LNCaP clone FGC (cell line): ENCODE measurements around the gene NR4A3.
"Not testable (repeated sequence)": the region's sequence is repeated elsewhere in the genome, so short reads cannot be mapped to it uniquely, and the experiment has no call there.

ENCODE experiments used
- DNase-seq: peaks from one replicate; pipeline ENCODE4 v3.0.0-alpha.2; 2011; ENCODE audit warnings: low read depth
- H3K4me3 ChIP-seq: 2 replicates; pipeline ENCODE4 v1.5.1; 2011; ENCODE audit warnings: mild to moderate bottlenecking, low read depth, low read length, control low read depth
- TF ChIP-seq, protein P1 (sequence below): IDR thresholded peaks from 2 replicates; pipeline ENCODE4 v1.5.1; 2012; ENCODE audit warnings: mild to moderate bottlenecking; ENCODE audit not compliant: control insufficient read depth, insufficient read depth; ENCODE audit errors: extremely low read depth

NR4A3 gene

DNA sequence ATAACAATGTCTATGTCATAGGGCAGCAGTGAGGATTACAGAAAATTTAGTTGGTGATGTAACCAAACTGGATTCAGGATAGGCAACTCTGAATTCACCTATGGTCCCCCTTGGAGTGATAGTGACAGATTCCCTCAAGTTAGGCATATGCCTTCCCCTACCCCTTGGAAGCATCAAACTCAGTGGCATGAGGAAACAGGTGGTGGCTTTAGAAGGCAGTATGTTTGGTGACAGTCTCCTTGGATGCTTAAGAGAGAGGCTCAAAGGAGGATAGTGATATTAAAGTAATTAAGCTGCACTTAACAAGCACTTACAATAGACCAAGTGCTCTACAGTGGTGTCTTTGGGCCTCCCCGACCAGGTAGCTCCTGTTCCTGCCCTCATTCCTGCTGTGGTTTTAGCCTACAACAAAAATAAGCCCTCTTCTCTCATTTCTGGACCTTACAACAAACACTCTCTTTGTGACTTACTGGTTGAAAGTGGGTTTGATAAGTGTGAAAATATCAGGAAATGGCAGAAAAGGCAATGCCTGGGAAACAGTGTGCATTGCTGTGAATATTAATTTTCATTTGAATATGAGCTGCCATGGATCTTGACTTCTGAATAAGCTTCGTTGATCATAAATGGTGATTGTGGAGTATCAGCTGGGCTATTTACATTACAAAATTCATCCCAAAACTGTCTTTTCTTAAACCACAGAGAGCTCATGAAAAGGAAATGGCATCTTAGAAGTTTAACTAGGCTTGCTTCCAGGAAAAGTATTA lies 29.2 kb downstream of the NR4A3 start:
- DNase-seq = no peak
- TF ChIP-seq, protein P1, sequence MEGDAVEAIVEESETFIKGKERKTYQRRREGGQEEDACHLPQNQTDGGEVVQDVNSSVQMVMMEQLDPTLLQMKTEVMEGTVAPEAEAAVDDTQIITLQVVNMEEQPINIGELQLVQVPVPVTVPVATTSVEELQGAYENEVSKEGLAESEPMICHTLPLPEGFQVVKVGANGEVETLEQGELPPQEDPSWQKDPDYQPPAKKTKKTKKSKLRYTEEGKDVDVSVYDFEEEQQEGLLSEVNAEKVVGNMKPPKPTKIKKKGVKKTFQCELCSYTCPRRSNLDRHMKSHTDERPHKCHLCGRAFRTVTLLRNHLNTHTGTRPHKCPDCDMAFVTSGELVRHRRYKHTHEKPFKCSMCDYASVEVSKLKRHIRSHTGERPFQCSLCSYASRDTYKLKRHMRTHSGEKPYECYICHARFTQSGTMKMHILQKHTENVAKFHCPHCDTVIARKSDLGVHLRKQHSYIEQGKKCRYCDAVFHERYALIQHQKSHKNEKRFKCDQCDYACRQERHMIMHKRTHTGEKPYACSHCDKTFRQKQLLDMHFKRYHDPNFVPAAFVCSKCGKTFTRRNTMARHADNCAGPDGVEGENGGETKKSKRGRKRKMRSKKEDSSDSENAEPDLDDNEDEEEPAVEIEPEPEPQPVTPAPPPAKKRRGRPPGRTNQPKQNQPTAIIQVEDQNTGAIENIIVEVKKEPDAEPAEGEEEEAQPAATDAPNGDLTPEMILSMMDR = no peak
- H3K4me3 ChIP-seq = no peak overlapping the region

DNA sequence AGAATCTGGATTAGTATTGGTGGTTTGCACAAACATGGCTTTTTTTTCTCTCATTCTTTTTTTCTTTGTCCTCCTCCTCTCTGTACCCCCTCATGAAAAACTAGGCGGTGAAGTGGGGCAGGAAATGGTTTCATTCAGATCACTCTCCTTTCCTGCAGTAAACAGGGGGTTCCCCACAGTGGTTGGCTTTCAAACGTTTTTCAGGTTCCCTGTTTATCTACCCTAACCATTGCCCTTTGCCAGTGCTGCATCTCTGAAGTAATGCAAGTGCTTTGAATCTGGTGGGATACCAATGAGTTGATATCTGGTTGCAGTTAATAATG lies 29.8 kb downstream of the NR4A3 start:
- TF ChIP-seq, protein P1 = no peak
- no peak for DNase-seq
- H3K4me3 ChIP-seq = no peak overlapping the region

DNA sequence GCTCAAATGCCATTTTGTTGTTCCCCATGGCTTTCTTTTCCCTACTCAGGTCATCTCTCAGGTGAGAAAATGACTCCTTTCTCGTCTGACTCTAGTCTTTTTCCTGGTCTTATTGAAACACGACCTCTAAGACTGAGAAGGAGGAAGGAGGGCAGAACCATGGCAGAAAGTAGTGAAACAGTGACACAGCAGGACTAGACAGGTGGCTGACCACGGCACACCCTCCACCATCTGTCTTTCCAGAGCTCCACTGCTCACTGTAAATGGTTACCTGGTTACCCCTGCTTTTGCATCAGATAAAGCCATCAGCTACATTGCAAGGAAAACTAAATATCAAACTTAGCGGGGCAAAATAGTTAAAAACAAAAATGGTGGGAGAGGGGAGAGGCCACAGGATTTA lies 30.9 kb downstream of the NR4A3 start:
- TF ChIP-seq, protein P1 = no peak
- H3K4me3 ChIP-seq = no peak overlapping the region
- no peak for DNase-seq

DNA sequence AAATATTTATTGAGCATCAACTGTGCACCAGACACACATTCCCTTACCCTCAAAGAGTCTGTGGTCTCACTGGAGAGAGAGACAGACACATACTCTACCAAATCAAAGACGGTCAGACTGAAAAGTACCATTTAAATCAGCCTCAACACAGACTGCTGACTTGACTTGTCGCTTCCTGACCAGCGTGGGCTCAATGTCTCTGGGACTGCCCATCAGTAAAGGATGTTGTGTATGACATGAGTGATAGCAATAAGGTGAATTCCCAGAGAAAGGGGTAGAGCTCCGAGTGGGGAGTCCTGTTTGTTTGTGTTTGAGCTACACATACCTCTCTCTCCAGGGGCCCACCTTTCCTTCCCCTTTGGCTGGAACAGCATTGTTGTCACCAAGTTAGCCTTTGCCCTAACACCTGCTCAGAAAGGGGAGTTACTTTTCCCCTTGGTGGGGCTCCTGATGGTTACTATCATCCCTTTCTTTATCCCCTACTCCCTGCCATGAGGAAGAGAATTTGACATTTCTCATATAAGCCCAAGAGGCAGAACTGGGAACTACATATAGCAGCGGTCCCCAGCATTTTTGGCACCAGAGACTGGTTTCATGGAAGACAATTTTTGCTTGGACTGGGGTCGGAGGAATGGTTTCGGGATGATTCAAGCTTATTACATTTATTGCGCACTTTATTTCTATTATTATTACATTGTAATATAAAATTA lies 33.9 kb downstream of the NR4A3 start:
- TF ChIP-seq, protein P1 = no peak
- DNase-seq = no peak
- no peak overlapping the region for H3K4me3 ChIP-seq

DNA sequence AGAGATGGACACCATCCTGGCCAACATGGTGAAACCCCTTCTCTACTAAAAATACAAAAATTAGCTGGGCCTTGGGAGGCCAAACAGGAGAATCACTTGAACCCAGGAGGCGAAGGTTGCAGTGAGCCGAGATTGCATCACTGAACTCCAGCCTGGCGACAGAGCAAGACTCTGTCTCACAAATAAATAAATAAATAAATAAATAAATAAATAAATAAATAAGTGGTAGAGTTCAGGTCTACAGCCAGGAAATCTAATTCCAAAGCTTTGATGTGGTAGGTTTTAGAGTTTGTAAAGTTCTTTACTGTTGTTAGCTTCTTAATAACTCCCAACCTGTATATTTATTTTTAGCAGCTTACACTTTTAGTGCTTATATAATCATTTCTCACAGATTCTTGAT lies 35.9 kb downstream of the NR4A3 start:
- not testable (repeated sequence) for DNase-seq, H3K4me3 ChIP-seq

DNA sequence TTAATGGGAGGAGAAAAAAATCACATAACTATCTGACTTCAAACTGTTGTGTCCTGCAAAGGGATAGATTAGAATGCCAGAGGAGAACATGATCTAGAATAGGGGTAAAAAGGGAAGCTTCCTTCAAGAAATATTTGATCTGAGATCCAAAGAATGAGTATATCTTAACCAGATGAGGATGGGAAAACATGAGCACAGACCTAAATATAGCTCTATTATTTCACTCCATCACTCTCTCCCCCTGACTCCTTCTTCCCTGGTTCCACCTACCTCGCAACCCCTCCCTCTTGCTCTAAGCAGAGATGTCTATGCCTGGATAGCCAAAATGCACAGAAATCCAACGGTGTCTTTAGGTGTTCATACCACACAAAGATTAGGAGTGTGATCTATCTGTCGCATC lies 36.4 kb downstream of the NR4A3 start:
- no peak overlapping the region for H3K4me3 ChIP-seq
- TF ChIP-seq, protein P1 = no peak
- DNase-seq = no peak

DNA sequence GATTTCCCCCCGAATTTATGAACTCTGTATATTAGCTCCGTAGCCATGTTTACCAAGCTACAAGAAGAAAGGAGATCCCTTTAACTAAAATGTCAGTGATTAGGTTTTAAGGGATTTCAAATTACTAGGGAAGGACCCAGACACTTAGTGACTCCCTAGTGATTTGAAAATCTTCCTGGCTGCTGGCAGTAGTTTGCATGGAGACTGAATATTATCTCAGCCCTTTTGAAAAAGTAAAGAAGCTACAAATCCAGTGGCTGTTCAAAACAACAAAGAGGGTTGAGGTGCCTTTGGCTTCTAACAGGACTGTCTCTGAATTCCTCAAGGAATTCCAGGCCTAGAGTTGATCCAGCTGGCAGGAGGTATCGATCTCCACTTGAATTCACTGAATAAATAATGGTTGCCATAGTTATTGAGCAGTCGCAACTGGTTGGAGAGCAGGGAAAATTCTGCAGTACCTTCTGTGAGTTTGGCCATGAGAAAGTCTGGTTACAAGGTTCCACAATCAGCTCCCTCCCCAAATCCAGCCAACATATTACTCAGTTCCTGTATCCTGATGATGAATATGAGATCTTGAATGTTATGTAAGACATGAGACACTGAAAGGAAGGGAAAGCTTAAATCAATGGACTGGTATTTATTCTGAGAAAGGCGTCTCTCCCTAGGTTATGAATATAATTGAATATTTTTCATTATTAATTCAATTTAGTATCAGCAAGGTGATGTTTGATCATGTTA lies 37.7 kb downstream of the NR4A3 start:
- H3K4me3 ChIP-seq = no peak overlapping the region
- DNase-seq = no peak
- TF ChIP-seq, protein P1 = no peak
